Tracheal epithelial cell (primary cell): Measurements from ENCODE around the gene CYTIP. TPM values are rescaled to one million over a fixed set of nuclear protein-coding genes. Genes with fewer than 3 reads are reported as not detected.

Experiments used
- total RNA-seq: library from RNA; depleted of rRNA; stranded (reverse); fragments of >200 nt; gene quantifications from 2 replicates; pipeline ENCODE4 v1.2.1, GENCODE V29; 2014

The CYTIP gene
- total RNA-seq = not detected in 2 replicates

GRCh38 chr2:157443795-157444640, at the start of gene CYTIP:
Gene CYTIP, minus strand, starts transcription at chr2:157444089. Its CDS starts 69 bp downstream, at chr2:157444020.

Other genes starting within 250 kb of the CYTIP start
- 27.0 and 30.7 TPM in 2 replicates for gene GALNT5, start 186.4 kb downstream of the CYTIP start, total RNA-seq
- gene ERMN, start 118.3 kb downstream of the CYTIP start, total RNA-seq = not detected in 2 replicates
- gene ACVR1C, start 184.8 kb upstream of the CYTIP start, total RNA-seq = 0.64 and 0.72 TPM in 2 replicates